ENCODE results near the gene TRIM38.

DNA sequence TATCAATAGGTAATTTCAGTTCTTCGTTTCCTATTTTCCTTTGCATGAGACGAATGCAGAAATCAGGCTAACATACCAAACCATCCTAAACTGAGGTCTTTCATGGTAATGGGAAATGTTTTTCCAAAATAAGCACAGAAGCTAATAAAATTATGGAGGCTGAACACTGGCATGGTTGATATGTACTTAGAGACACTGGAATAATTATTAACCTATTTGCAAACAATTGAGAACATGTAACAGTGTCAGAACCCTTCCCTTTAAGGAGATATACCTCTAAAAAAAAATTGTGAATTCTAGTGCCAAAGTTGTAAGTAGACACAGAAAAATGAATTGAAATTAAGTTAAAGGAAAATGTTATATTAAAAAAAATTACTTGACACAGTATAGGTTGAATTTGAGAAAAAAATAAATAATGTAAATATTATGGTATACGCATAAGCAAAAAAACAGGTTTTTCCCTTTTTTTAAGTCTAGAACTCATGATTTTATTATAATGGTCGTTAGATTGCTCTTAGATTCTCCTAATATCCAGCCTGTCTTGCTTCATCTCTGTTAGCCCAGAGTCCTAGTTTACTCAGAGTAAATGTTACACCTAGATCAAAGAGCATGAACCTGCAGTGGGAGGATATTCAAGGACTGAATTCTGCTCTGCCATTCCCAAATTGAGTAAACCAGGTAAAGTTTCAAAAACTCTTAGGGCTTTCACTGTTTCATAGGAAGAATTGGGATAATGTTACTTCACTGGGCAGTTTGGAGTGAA, 33.9 kb upstream of the TRIM38 start:
- no peak for TF ChIP-seq EZH2phosphoT487 (IDR thresholded peaks at IDR 0.05; ENCODE audit: borderline replicate concordance)
- TF ChIP-seq, protein P1, sequence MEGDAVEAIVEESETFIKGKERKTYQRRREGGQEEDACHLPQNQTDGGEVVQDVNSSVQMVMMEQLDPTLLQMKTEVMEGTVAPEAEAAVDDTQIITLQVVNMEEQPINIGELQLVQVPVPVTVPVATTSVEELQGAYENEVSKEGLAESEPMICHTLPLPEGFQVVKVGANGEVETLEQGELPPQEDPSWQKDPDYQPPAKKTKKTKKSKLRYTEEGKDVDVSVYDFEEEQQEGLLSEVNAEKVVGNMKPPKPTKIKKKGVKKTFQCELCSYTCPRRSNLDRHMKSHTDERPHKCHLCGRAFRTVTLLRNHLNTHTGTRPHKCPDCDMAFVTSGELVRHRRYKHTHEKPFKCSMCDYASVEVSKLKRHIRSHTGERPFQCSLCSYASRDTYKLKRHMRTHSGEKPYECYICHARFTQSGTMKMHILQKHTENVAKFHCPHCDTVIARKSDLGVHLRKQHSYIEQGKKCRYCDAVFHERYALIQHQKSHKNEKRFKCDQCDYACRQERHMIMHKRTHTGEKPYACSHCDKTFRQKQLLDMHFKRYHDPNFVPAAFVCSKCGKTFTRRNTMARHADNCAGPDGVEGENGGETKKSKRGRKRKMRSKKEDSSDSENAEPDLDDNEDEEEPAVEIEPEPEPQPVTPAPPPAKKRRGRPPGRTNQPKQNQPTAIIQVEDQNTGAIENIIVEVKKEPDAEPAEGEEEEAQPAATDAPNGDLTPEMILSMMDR (conservative IDR thresholded peaks at IDR 0.05; ENCODE audit: low read length) = no peak

Data from Loucy (cell line).